Measurements from ENCODE around the gene DNAH1. TPM values are rescaled to one million over a fixed set of nuclear protein-coding genes. Genes with fewer than 3 reads are reported as not detected.

Gene DNAH1
- total RNA-seq, 2 donors from 2014 or later = 7.0 to 9.1 TPM

DNA sequence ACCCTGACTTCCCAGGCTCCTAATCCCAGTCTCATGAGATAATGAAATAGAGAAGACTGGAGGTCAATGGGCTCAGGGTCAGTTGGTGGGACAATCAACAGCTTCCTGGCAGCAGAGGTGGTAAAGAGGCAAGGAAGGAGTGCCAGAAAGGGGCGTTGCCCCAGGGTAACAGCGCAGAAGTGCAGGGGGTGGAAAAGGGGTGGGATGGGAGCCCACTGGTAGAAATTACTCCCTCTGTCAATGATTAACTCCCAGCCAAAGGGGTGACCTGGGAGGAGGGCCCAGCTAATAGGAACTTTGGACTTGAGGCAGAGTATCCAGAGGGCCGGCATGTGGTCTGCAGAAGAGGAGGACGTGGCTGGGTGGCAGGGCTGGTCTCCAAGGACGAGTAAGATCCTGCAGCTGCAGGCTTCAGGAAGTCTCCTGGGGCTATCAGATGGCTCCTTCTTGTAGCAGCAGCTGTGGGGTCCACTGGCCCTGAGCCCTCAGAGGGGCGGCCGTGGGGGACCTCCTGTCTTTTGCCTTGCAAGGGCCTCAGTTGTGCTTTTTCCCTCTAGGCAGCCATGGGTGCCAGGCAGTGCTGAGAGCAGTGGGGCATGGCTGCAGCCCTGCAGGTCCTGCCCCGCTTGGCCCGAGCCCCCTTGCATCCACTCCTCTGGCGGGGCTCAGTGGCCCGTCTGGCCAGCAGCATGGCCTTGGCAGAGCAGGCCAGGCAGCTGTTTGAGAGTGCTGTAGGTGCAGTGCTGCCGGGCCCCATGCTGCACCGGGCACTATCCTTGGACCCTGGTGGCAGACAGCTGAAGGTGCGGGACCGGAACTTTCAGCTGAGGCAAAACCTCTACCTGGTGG is 26.1 kb upstream of the DNAH1 start:
- intact Hi-C loops (cut with DNase I) = no loop called here

DNA sequence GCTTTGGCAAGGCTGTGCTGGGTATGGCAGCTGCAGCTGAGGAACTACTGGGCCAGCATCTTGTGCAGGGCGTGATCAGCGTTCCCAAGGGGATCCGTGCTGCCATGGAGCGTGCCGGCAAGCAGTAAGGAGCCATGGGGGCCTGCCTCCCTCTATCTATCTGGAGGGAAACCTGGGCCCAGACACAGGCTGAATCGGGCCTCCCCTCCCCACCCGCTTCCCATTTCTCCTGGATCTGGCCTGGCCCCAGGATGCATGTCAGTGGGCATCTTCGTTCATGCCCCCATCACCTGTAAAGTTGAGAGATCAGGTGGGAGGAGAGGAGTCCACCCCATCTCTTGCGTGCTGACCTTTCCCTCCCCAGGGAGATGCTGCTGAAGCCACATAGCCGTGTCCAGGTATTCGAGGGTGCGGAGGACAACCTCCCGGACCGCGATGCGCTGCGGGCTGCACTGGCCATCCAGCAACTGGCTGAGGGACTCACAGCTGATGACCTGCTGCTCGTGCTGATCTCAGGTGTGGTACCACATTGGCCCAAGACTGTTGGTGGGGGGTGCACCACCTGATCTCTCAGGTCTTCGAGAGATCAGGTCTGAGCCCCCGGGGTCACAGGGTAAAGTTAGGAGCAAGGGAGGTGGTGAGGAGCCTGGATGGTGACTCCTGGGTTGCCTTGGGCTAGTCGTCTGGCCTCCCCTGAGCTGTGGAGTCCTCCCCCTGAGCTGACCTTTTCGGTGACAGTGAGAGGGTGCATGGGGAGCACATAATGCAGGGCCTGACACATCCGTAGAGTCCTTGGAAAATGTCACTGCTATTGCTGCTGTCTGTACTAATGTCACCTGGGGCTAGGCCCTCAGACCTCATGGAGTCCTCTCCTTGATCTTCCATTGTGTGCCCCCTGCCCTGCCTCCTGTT is 25.3 kb upstream of the DNAH1 start:
- Histone ChIP-seq H3K4me3 (peak overlapping the region; percentile 25), H3K36me3 (peaks cover 7% of the 10 kb centered on the region), H3K9me3 (no peaks in the 10 kb centered on the region), H3K27me3 (no peaks in the 10 kb centered on the region), H3K27ac (peak overlapping the region; percentile 99), H3K9ac (ENCODE audit: low read depth in 2 of 2, low read length in 2 of 2) (peak overlapping the region; percentile 32 to 85), H3K4me1 (peaks cover 12% of the 10 kb centered on the region)
- no peak for TF ChIP-seq CTCF (IDR thresholded peaks at IDR 0.05)
- intact Hi-C loops (cut with DNase I) = no loop called here
- DNase-seq = no peak

More for the DNA sequence above, 26.1 kb upstream of the DNAH1 start:
- Histone ChIP-seq H3K27ac (peak overlapping the region; percentile 99), H3K9me3 (no peaks in the 10 kb centered on the region), H3K4me1 (peaks cover 12% of the 10 kb centered on the region), H3K9ac (ENCODE audit: low read depth in 2 of 2, low read length in 2 of 2) (peak overlapping the region; percentile 32 to 85), H3K4me3 (peak overlapping the region; percentile 25), H3K36me3 (peaks cover 7% of the 10 kb centered on the region), H3K27me3 (no peaks in the 10 kb centered on the region)
- DNase-seq = peak; percentile 84
- TF ChIP-seq CTCF (IDR thresholded peaks at IDR 0.05) = no peak

DNA sequence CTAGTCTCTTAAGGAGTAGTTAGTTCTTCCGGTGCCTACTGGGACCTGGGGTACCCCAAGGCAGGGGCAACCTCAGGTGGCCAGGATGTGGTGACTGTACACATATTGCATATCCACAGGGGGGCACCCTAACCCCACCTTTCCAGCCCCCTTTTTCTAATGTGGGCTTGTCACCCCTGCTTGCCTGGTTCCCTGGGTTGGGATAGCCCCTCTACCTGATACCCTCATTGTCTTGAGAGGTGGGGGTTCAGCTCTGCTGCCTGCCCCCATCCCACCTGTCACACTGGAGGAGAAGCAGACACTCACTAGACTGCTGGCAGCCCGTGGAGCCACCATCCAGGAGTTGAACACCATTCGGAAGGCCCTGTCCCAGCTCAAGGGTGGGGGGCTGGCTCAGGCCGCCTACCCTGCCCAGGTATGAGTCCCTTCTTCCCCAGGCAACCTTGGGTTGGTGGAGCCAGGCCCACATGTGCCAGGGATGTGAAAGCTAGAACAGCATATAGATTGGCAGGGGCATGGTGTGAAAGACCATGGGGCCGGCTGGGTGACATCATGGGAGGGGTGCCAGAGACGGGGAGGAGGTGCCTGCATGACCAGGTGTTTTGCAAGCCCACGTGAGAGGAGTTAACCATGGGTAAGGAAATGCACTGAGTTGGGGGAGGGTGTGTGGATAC is 24.5 kb upstream of the DNAH1 start:
- Histone ChIP-seq H3K9me3 (no peaks in the 10 kb centered on the region), H3K27me3 (no peaks in the 10 kb centered on the region), H3K36me3 (peaks cover 7% of the 10 kb centered on the region), H3K27ac (no peak overlapping the region), H3K9ac (ENCODE audit: low read depth in 2 of 2, low read length in 2 of 2) (peak overlapping the region in 1 of 2 donors; percentile 85), H3K4me1 (peaks cover 12% of the 10 kb centered on the region), H3K4me3 (peak overlapping the region; percentile 25)
- intact Hi-C loops (cut with DNase I) = loop anchor here (2.0 kb wide), 1 partner anchor 47 kb away; no protein-coding TSS in a partner anchor
- peak; percentile 55 for DNase-seq
- peak; percentile 51 for TF ChIP-seq CTCF (IDR thresholded peaks at IDR 0.05)

DNA sequence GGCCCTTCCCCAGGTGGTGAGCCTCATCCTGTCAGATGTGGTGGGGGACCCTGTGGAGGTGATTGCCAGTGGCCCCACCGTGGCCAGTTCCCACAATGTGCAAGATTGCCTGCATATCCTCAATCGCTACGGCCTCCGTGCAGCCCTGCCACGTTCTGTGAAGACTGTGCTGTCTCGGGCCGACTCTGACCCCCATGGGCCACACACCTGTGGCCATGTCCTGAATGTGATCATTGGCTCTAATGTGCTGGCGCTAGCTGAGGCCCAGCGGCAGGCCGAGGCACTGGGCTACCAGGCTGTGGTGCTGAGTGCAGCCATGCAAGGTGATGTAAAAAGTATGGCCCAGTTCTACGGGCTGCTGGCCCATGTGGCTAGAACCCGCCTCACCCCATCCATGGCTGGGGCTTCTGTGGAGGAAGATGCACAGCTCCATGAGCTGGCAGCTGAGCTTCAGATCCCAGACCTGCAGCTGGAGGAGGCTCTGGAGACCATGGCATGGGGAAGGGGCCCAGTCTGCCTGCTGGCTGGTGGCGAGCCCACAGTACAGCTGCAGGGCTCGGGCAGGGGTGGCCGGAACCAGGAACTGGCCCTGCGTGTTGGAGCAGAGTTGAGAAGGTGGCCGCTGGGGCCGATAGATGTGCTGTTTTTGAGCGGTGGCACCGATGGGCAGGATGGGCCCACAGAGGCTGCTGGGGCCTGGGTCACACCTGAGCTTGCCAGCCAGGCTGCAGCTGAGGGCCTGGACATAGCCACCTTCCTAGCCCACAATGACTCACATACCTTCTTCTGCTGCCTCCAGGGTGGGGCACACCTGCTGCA is 23.7 kb upstream of the DNAH1 start:
- Histone ChIP-seq H3K27me3 (no peaks in the 10 kb centered on the region), H3K9ac (ENCODE audit: low read depth in 2 of 2, low read length in 2 of 2) (no peak overlapping the region), H3K36me3 (peaks cover 7% of the 10 kb centered on the region), H3K27ac (no peak overlapping the region), H3K4me3 (no peak overlapping the region), H3K4me1 (peaks cover 12% of the 10 kb centered on the region), H3K9me3 (no peaks in the 10 kb centered on the region)
- TF ChIP-seq CTCF (IDR thresholded peaks at IDR 0.05) = no peak
- intact Hi-C loops (cut with DNase I) = loop anchor here (2.0 kb wide), 1 partner anchor 46 kb away; no protein-coding TSS in a partner anchor
- no peak for DNase-seq

All from colonic mucosa (tissue), 4 donors.